Adrenal gland (tissue), 5 donors: ENCODE results near the gene NFILZ.
"Not testable (repeated sequence)": the region's sequence is repeated elsewhere in the genome, so short reads cannot be mapped to it uniquely, and the experiment has no call there.

Experiments used
- CTCF ChIP-seq, 6 experiments: fragments of 450-650 bp in 4 of 6; fragments of 200-600 bp in 2 of 6; sonication (generic) in 1 of 6; IDR thresholded peaks; 1 replicate in 5 of 6; 2 replicates in 1 of 6; pipeline versions ENCODE4 v1.5.1 to v1.8.0; 2016 to 2021; ENCODE audit warnings: antibody characterized with exemption in 6 of 6, mild to moderate bottlenecking in 2 of 6, moderate library complexity in 1 of 6
- POLR2A ChIP-seq, 2 donors: fragments of 450-650 bp; IDR thresholded peaks; one replicate each; pipeline ENCODE4 v1.6.1; 2017; ENCODE audit warnings: antibody characterized with exemption in 2 of 2, mild to moderate bottlenecking in 2 of 2, moderate library complexity in 1 of 2
- donor health status: DM: no; HTN: no; CAD: no.

- not testable (repeated sequence) for TF ChIP-seq POLR2A, CTCF (IDR thresholded peaks at IDR 0.05)
Observed at GRCh38 chr19:8637070-8637469, 6.6 kb downstream of the NFILZ start.
